Measurements from ENCODE around the gene KDM5A. TPM values are rescaled to one million over a fixed set of nuclear protein-coding genes. Genes with fewer than 3 reads are reported as not detected.
A peak's percentile ranks its signal among the peaks of the same experiment; 100 is the strongest.

The KDM5A gene
- total RNA-seq, 1 experiment from 2014 or later = 58.0 TPM

DNA sequence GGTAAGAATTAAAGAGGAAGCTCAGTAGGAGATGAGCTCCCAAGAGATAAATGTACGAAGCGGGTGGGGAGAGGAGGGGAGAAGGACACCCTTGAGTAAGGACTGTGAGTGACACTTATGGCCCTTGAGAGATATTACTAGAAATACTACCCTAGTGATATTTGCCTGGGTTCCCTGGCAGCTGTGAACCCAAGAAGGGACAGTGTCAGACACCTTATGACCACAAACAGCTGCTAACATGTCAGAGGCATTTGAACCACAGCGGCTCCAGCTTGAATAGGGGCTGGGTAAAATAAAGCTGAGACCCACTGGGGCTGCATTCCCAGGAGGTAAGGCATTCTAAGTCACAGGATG is 155.5 kb downstream of the KDM5A start:
- Histone ChIP-seq H3K4me3 (peak overlapping the region; percentile 6; the same call in 1 of the 2 replicates), H3K4me1 (peaks cover 11% of the 10 kb centered on the region; the same call in 1 of the 2 replicates), H3K36me3 (no peaks in the 10 kb centered on the region), H3K9me3 (replicated peaks) (peaks cover 9% of the 10 kb centered on the region; the same call in 1 of the 2 replicates), H3K27me3 (peaks cover 18% of the 10 kb centered on the region), H3K27ac (no peak overlapping the region; the same call in 1 of the 2 replicates)
- DNase-seq = peak; percentile 38 to 66

DNA sequence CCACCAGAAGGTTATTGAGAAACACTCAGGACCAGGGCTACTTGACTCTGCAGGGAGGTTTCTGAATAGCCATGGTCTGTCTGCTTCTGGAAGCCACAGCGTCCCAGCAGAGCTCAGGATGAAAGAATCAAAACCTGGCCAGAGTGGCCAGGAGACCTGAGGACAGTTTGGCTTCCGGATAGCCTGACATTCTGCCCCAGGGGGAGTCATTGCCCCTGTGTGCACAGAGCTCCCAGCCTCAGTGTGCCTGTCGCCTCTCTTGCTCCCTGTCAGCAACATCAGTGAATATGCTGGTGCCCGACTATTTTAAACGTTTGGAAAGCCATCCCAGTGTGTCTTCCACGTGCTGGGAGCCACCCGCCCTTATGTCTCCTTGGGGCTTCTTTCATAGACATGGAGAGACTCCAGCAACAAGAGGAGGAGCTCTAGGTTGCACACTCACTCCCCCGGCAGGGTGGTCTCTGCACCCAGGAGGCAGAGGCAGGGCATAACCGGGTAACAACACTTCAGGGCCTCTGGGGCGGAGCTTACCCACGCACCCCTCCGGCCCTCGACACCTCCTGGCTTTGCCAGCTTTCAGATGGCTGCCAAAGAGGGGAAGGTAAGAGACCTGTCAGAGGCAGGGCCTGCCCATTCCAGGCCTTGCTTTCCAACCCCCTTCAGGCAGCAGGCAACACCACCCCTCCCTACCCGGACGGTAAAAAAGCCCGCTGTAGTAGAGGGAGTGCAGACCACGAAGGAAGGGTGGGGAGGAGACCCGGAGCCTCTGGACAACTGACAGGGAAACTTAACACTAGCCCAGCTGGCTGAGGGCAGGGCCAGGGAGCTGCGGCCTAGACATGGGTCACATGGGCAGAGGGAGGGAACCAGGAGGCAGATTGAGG is 156.1 kb downstream of the KDM5A start:
- no peak overlapping the region; the same call in 1 of the 2 replicates for H3K27ac ChIP-seq
- H3K36me3 ChIP-seq = no peaks in the 10 kb centered on the region
- peak overlapping the region; percentile 6; the same call in 1 of the 2 replicates for H3K4me3 ChIP-seq
- H3K27me3 ChIP-seq = peaks cover 20% of the 10 kb centered on the region
- DNase-seq = peak; percentile 69
- peaks cover 11% of the 10 kb centered on the region; the same call in 1 of the 2 replicates for H3K4me1 ChIP-seq
- H3K9me3 ChIP-seq (replicated peaks) = peaks cover 9% of the 10 kb centered on the region; the same call in 1 of the 2 replicates

DNA sequence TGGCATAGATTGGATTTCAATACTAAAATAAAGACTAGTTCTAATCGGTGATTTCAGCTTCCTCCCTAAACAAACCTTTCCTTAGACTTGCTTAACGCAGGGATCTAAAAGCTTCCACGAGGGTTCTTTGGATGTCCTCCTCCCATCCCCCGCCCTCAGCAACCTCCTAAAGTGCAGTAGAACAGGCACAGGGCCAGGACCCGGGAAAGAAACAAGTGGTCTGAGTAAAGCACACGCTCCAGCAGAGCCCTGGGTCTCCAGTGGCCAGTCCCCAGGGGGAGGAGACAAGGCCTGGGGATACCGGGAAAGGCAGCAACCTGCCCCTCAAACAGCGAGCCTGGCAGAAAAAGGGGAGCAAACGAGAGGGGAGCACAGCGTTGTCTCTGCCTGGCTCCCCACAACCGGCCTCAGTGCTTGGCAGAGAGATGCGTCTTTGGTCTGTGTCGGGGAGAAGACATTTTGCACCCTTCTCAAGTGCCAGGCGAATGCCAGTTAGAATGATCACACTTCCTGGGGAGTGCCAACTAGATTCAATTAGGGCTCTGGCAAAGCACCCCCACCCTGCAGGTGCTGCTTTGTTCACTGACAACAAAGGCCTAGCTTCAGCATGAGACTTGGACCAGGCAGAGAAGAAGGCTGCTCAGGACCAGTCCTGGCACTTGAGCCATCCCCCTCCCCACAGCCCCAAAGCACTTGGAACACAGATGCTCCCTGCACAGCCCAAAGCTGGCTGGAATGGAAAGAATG is 158.0 kb downstream of the KDM5A start:
- Histone ChIP-seq H3K36me3 (no peaks in the 10 kb centered on the region), H3K4me3 (no peak overlapping the region), H3K4me1 (peaks cover 11% of the 10 kb centered on the region; the same call in 1 of the 2 replicates), H3K27ac (no peak overlapping the region), H3K9me3 (replicated peaks) (peaks cover 3% of the 10 kb centered on the region; the same call in 1 of the 2 replicates), H3K27me3 (peaks cover 28% of the 10 kb centered on the region)
- no peak for DNase-seq

Other genes with a start within 250 kb of the KDM5A start
- gene SLC6A12, start 175.2 kb downstream of the KDM5A start, total RNA-seq (2014; rRNA removed; shearing (Covaris generic)) = not detected in 2 replicates
- 0.12 TPM in 1 of 2 replicates, not detected in the other for gene SLC6A13, start 126.5 kb downstream of the KDM5A start, total RNA-seq (2014; rRNA removed; shearing (Covaris generic))
- gene CCDC77, start 12.3 kb upstream of the KDM5A start, total RNA-seq (2014; rRNA removed; shearing (Covaris generic)) = 40.2 and 43.7 TPM in 2 replicates
- 29.5 and 33.0 TPM in 2 replicates for gene B4GALNT3, start 70.6 kb upstream of the KDM5A start, total RNA-seq (2014; rRNA removed; shearing (Covaris generic))